HCT116 (cell line): Measurements from ENCODE around the gene PDCD2L. TPM values are rescaled to one million over a fixed set of nuclear protein-coding genes. Genes with fewer than 3 reads are reported as not detected.

Experiments
- ATAC-seq: fragments of 200-7000 bp; cut with Tn5 transposase; 2 replicates; pipeline ENCODE4 v1.9.1; 2020; ENCODE audit warnings: mild to moderate bottlenecking, moderate library complexity
- BruUV-seq: library from RNA; stranded (reverse); fragments of 400-500 nt; replicated peaks from 2 replicates; lab custom pipeline; 2021; lab: Mats Ljungman, UMichigan
- CTCF ChIA-PET: fragments of 300-600 bp; sonication (Branson Sonifier 250); formaldehyde crosslinking; loops from one replicate; lab custom pipeline; 2021; ENCODE audit warnings: antibody characterized with exemption; lab: Charles Lee
- POLR2A ChIA-PET: fragments of 300-600, 350-600 bp; sonication (Branson Sonifier 250); formaldehyde crosslinking; loops from one replicate; lab custom pipeline; 2021; ENCODE audit warnings: antibody characterized with exemption; lab: Charles Lee
- RAD21 ChIA-PET, 2 experiments: fragments of 300-600 bp; sonication (Branson Sonifier 250); formaldehyde crosslinking; loops; one replicate each; lab custom pipeline; 2023; ENCODE audit warnings: low total read pairs in 2 of 2; ENCODE audit not compliant: uncharacterized antibody in 2 of 2, unreplicated experiment in 2 of 2, low non-redundant PET in 1 of 2; lab: Charles Lee
- DNase-seq: peaks from one replicate; pipeline ENCODE4 v3.0.0-alpha.2; 2010; ENCODE audit warnings: low read depth, low spot score
- H2AFZ ChIP-seq: fragments of 200-600 bp; shearing (Covaris generic), sonication (generic); 2 replicates; pipeline ENCODE4 v1.6.1; 2017; ENCODE audit warnings: low read depth, mixed run types, mixed read lengths, antibody characterized with exemption, low read length; ENCODE audit not compliant: poor library complexity, severe bottlenecking
- H3K27ac ChIP-seq: 2 replicates; pipeline ENCODE4 v1.5.1; 2012; ENCODE audit warnings: low read depth, low read length
- H3K27me3 ChIP-seq: fragments of 200-600 bp; sonication (generic); 2 replicates; pipeline ENCODE4 v1.6.1; 2016; ENCODE audit warnings: mixed run types, low read length, mixed read lengths; ENCODE audit not compliant: insufficient read depth
- H3K36me3 ChIP-seq, 2 experiments: fragments of 200-500 bp in 1 of 2; fragments of 200-600 bp in 1 of 2; sonication (Bioruptor generic) in 1 of 2; sonication (generic) in 1 of 2; 2 replicates each; pipeline versions ENCODE4 v1.5.1 to v1.6.1; 2014 to 2016; ENCODE audit warnings: low read length in 2 of 2, inconsistent platforms in 1 of 2, mixed read lengths in 1 of 2, mixed run types in 1 of 2; ENCODE audit not compliant: insufficient read depth in 2 of 2, control insufficient read depth in 1 of 2
- H3K4me1 ChIP-seq, 2 experiments: fragments of 200-600 bp in 1 of 2; sonication (generic) in 1 of 2; 2 replicates each; pipeline versions ENCODE4 v1.5.1 to v1.6.1; 2012 to 2017; ENCODE audit warnings: low read length in 2 of 2, inconsistent platforms in 1 of 2, mild to moderate bottlenecking in 1 of 2, mixed read lengths in 1 of 2, mixed run types in 1 of 2, moderate library complexity in 1 of 2; ENCODE audit not compliant: insufficient read depth in 2 of 2, control insufficient read depth in 1 of 2
- H3K4me2 ChIP-seq: fragments of 200-600 bp; sonication (generic); 2 replicates; pipeline ENCODE4 v1.6.1; 2017; ENCODE audit warnings: mixed run types, low read length, mixed read lengths
- H3K4me3 ChIP-seq, 2 experiments: fragments of 200-600 bp in 1 of 2; sonication (generic) in 1 of 2; replicated peaks in 1 of 2; 2 replicates each; pipeline ENCODE4 v1.5.1; 2011 to 2016; ENCODE audit warnings: low read length in 2 of 2, control low read depth in 1 of 2, low read depth in 1 of 2, mild to moderate bottlenecking in 1 of 2, mixed read lengths in 1 of 2, mixed run types in 1 of 2
- H3K79me2 ChIP-seq: fragments of 200-600 bp; sonication (generic); 2 replicates; pipeline ENCODE4 v1.6.1; 2017; ENCODE audit warnings: mild to moderate bottlenecking, mixed run types, low read length, moderate library complexity, mixed read lengths; ENCODE audit not compliant: insufficient read depth
- H3K9ac ChIP-seq: fragments of 200-600 bp; sonication (generic); 2 replicates; pipeline ENCODE4 v1.6.1; 2016; ENCODE audit warnings: low read length, mixed read lengths
- H3K9me2 ChIP-seq: fragments of 200-600 bp; sonication (generic), shearing (Covaris generic); 2 replicates; pipeline ENCODE4 v1.6.1; 2017; ENCODE audit warnings: mixed run types, mild to moderate bottlenecking, moderate library complexity; ENCODE audit not compliant: insufficient read depth
- H3K9me3 ChIP-seq, 2 experiments: fragments of 200-500 bp in 1 of 2; fragments of 200-600 bp in 1 of 2; sonication (Bioruptor generic) in 1 of 2; sonication (generic) in 1 of 2; 2 replicates each; pipeline ENCODE4 v1.6.1; 2014 to 2017; ENCODE audit warnings: low read length in 2 of 2, mixed read lengths in 2 of 2, inconsistent platforms in 1 of 2, low read depth in 1 of 2, mild to moderate bottlenecking in 1 of 2, mixed run types in 1 of 2, moderate library complexity in 1 of 2; ENCODE audit not compliant: control insufficient read depth in 1 of 2, insufficient read depth in 1 of 2
- H4K20me1 ChIP-seq: fragments of 200-600 bp; sonication (generic), shearing (Covaris generic); 2 replicates; pipeline ENCODE4 v1.6.1; 2017; ENCODE audit warnings: mixed run types, mild to moderate bottlenecking, moderate library complexity; ENCODE audit not compliant: insufficient read depth
- CBX3 ChIP-seq: IDR thresholded peaks from 2 replicates; pipeline ENCODE4 v1.6.1; 2012; ENCODE audit warnings: low read depth
- ELF1 ChIP-seq: IDR thresholded peaks from 2 replicates; pipeline ENCODE4 v1.6.1; 2012; ENCODE audit warnings: low read depth, borderline replicate concordance
- EZH2 ChIP-seq: fragments of 200-600 bp; sonication (generic); IDR thresholded peaks from 2 replicates; pipeline ENCODE4 v1.6.1; 2017; ENCODE audit warnings: antibody characterized with exemption, mixed run types
- EZH2phosphoT487 ChIP-seq: fragments of 200-600 bp; IDR thresholded peaks from 2 replicates; pipeline ENCODE4 v1.6.1; 2018; ENCODE audit warnings: antibody characterized with exemption, borderline replicate concordance
- FOSL1 ChIP-seq: IDR thresholded peaks from 2 replicates; pipeline ENCODE4 v1.6.1; 2012; ENCODE audit warnings: low read depth
- JUND ChIP-seq: IDR thresholded peaks from 2 replicates; pipeline ENCODE4 v1.6.1; 2012
- MAX ChIP-seq: IDR thresholded peaks from 2 replicates; pipeline ENCODE4 v1.6.1; 2012
- POLR2A ChIP-seq: IDR thresholded peaks from 2 replicates; pipeline ENCODE4 v1.7.0; 2011; ENCODE audit warnings: borderline replicate concordance; ENCODE audit not compliant: insufficient read depth, insufficient read length; ENCODE audit errors: extremely low read depth
- RAD21 ChIP-seq: IDR thresholded peaks from 2 replicates; pipeline ENCODE4 v1.6.1; 2012; ENCODE audit warnings: low read depth, mild to moderate bottlenecking
- SIN3A ChIP-seq: IDR thresholded peaks from 2 replicates; pipeline ENCODE4 v1.6.1; 2012; ENCODE audit warnings: low read depth
- TCF7L2 ChIP-seq: IDR thresholded peaks from 2 replicates; pipeline ENCODE4 v1.7.0; 2011; ENCODE audit warnings: borderline replicate concordance, inconsistent platforms; ENCODE audit not compliant: insufficient read depth, insufficient read length; ENCODE audit errors: extremely low read depth
- ZFX ChIP-seq: fragments of 450-650 bp; IDR thresholded peaks from 2 replicates; pipeline ENCODE4 v1.6.1; 2017
- intact Hi-C: fragments of 100-400 bp; cut with micrococcal nuclease; formaldehyde crosslinking; loops from 2 replicates; pipeline ENCODE4 v1.10.0; 2022
- total RNA-seq: library from RNA; stranded (reverse); gene quantifications from one replicate; pipeline ENCODE4 v1.2.1, GENCODE V29; 2021; ENCODE audit not compliant: unreplicated experiment
- TF ChIP-seq, protein P1 (sequence below): IDR thresholded peaks from 2 replicates; pipeline ENCODE4 v1.6.1; 2011; ENCODE audit warnings: mild to moderate bottlenecking, low read length, moderate library complexity; ENCODE audit not compliant: insufficient replicate concordance; ENCODE audit errors: extremely low read depth
- TF ChIP-seq, protein P2 (sequence below): IDR thresholded peaks from 2 replicates; pipeline ENCODE4 v1.6.1; 2012
- TF ChIP-seq, protein P3 (sequence below): IDR thresholded peaks from 2 replicates; pipeline ENCODE4 v1.6.1; 2012; ENCODE audit warnings: low read depth

The PDCD2L gene
- total RNA-seq, 1 experiment from 2014 or later: 30.0 TPM

- no peak for ATAC-seq
- 0 out of 2 replicates have a peak, but pooled peaks cover 9% of the 10 kb centered on the region for H4K20me1 ChIP-seq
- H3K4me3 ChIP-seq: no peak overlapping the region
- H3K9me2 ChIP-seq: no peaks in the 10 kb centered on the region
- H3K4me1 ChIP-seq: peaks cover 7 to 12% of the 10 kb centered on the region in 2 experiments; a peak in 3 of 4 replicates
- CTCF ChIA-PET: no interaction called here
- RAD21 ChIA-PET: no interaction called here
- H3K9ac ChIP-seq: no peak overlapping the region
- no peak overlapping the region for H2AFZ ChIP-seq
- peaks cover 95% of the 10 kb centered on the region for H3K79me2 ChIP-seq
- no peaks in the 10 kb centered on the region for H3K9me3 ChIP-seq
- no peak overlapping the region for H3K27ac ChIP-seq
- H3K27me3 ChIP-seq: no peaks in the 10 kb centered on the region
- intact Hi-C loops: no loop called here
- peaks cover 59 to 72% of the 10 kb centered on the region in 2 experiments for H3K36me3 ChIP-seq
- no peak for DNase-seq
- POLR2A ChIA-PET: no interaction called here
- TF ChIP-seq FOSL1 (no peak), ZFX (no peak), EZH2 (no peak)
- H3K4me2 ChIP-seq: no peak overlapping the region
- no TSS peak for BruUV-seq
Observed at GRCh38 chr19:34370983-34371382, 33.2 kb upstream of the PDCD2L start.

GRCh38 chr19:34373601-34374288 lies 30.5 kb upstream of the PDCD2L start:
- peaks cover 87% of the 10 kb centered on the region for H3K79me2 ChIP-seq
- no TSS peak for BruUV-seq
- H4K20me1 ChIP-seq: 0 out of 2 replicates have a peak, but pooled peaks cover 9% of the 10 kb centered on the region
- DNase-seq: no peak
- ChIA-PET CTCF (no interaction called here), POLR2A (interaction anchor here (1.1 kb wide), 1 partner anchor 8 kb away, joined by 3 read pairs; the partner anchor contains the start of gene GPI), RAD21 (no interaction called here)
- H3K4me3 ChIP-seq: no peak overlapping the region
- H3K27me3 ChIP-seq: no peaks in the 10 kb centered on the region
- no peak overlapping the region for H3K27ac ChIP-seq
- H3K4me1 ChIP-seq: no peaks in the 10 kb centered on the region
- ATAC-seq: no peak
- H3K9me2 ChIP-seq: no peaks in the 10 kb centered on the region
- H3K4me2 ChIP-seq: no peak overlapping the region
- intact Hi-C loops: no loop called here
- no peaks in the 10 kb centered on the region for H3K9me3 ChIP-seq
- no peak overlapping the region for H3K9ac ChIP-seq
- H2AFZ ChIP-seq: no peak overlapping the region
- peaks cover 53 to 60% of the 10 kb centered on the region in 2 experiments for H3K36me3 ChIP-seq
- no peak for TF ChIP-seq TCF7L2
- TF ChIP-seq ELF1: no peak
- no peak for TF ChIP-seq JUND
- TF ChIP-seq POLR2A: no peak
- TF ChIP-seq, protein P1, sequence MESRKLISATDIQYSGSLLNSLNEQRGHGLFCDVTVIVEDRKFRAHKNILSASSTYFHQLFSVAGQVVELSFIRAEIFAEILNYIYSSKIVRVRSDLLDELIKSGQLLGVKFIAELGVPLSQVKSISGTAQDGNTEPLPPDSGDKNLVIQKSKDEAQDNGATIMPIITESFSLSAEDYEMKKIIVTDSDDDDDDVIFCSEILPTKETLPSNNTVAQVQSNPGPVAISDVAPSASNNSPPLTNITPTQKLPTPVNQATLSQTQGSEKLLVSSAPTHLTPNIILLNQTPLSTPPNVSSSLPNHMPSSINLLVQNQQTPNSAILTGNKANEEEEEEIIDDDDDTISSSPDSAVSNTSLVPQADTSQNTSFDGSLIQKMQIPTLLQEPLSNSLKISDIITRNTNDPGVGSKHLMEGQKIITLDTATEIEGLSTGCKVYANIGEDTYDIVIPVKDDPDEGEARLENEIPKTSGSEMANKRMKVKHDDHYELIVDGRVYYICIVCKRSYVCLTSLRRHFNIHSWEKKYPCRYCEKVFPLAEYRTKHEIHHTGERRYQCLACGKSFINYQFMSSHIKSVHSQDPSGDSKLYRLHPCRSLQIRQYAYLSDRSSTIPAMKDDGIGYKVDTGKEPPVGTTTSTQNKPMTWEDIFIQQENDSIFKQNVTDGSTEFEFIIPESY: no peak
- TF ChIP-seq CBX3: no peak
- TF ChIP-seq EZH2phosphoT487: no peak
- no peak for TF ChIP-seq FOSL1
- TF ChIP-seq SIN3A: no peak
- TF ChIP-seq, protein P2, sequence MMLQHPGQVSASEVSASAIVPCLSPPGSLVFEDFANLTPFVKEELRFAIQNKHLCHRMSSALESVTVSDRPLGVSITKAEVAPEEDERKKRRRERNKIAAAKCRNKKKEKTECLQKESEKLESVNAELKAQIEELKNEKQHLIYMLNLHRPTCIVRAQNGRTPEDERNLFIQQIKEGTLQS: no peak
- TF ChIP-seq, protein P3, sequence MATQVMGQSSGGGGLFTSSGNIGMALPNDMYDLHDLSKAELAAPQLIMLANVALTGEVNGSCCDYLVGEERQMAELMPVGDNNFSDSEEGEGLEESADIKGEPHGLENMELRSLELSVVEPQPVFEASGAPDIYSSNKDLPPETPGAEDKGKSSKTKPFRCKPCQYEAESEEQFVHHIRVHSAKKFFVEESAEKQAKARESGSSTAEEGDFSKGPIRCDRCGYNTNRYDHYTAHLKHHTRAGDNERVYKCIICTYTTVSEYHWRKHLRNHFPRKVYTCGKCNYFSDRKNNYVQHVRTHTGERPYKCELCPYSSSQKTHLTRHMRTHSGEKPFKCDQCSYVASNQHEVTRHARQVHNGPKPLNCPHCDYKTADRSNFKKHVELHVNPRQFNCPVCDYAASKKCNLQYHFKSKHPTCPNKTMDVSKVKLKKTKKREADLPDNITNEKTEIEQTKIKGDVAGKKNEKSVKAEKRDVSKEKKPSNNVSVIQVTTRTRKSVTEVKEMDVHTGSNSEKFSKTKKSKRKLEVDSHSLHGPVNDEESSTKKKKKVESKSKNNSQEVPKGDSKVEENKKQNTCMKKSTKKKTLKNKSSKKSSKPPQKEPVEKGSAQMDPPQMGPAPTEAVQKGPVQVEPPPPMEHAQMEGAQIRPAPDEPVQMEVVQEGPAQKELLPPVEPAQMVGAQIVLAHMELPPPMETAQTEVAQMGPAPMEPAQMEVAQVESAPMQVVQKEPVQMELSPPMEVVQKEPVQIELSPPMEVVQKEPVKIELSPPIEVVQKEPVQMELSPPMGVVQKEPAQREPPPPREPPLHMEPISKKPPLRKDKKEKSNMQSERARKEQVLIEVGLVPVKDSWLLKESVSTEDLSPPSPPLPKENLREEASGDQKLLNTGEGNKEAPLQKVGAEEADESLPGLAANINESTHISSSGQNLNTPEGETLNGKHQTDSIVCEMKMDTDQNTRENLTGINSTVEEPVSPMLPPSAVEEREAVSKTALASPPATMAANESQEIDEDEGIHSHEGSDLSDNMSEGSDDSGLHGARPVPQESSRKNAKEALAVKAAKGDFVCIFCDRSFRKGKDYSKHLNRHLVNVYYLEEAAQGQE: no peak
- no peak for TF ChIP-seq RAD21
- TF ChIP-seq MAX: no peak
- no peak for TF ChIP-seq EZH2
